K562 (cell line): Measurements from ENCODE around the gene ANKH. TPM values are rescaled to one million over a fixed set of nuclear protein-coding genes. Genes with fewer than 3 reads are reported as not detected.

Experiments
- CREB5 ChIP-seq: fragments of 250-450 bp; sonication (Bioruptor Pico); IDR thresholded peaks from 2 replicates; pipeline ENCODE4 v1.5.0; 2020; ENCODE audit warnings: mild to moderate bottlenecking
- USF1 ChIP-seq: sonication (generic); formaldehyde crosslinking; IDR thresholded peaks from 2 replicates; pipeline ENCODE4 v1.9.0; 2022; ENCODE audit warnings: mild to moderate bottlenecking, missing genetic modification reagents
- ZBTB40 ChIP-seq, 2 experiments: fragments of 450-650 bp in 1 of 2; sonication (generic) in 1 of 2; formaldehyde crosslinking in 1 of 2; IDR thresholded peaks; 2 replicates each; pipeline versions ENCODE4 v1.7.1 to v1.9.0; 2016 to 2022; ENCODE audit warnings: inconsistent platforms in 1 of 2, mild to moderate bottlenecking in 1 of 2, missing genetic modification reagents in 1 of 2
- ZFX ChIP-seq: sonication (generic); formaldehyde crosslinking; IDR thresholded peaks from 2 replicates; pipeline ENCODE4 v1.8.0; 2022; ENCODE audit warnings: mild to moderate bottlenecking, missing genetic modification reagents, moderate library complexity
- ZNF239 ChIP-seq: fragments of 250-450 bp; sonication (Bioruptor Pico); IDR thresholded peaks from 2 replicates; pipeline ENCODE4 v1.4.0; 2020; ENCODE audit warnings: mild to moderate bottlenecking
- polyA plus RNA-seq, 8 experiments: library from polyadenylated mRNA; depleted of rRNA in 4 of 8; stranded (reverse) in 5 of 8; unstranded in 3 of 8; fragments of >200 nt; fragmentation: Nextera tagmentation in 2 of 8; fragmentation: Illumina TruSeq in 1 of 8; extraction: Ambion mirVana in 2 of 8; extraction: Trizol in 1 of 8; gene quantifications; 2 replicates each; pipeline versions ENCODE4 v1.2.1 to v1.2.3, GENCODE V29; 2011 to 2014; ENCODE audit warnings: inconsistent platforms in 1 of 8, missing spikeins in 1 of 8
- total RNA-seq, 7 experiments: library from RNA; depleted of rRNA in 6 of 7; stranded (reverse); fragments of >200 nt in 6 of 7; fragmentation: Illumina TruSeq in 2 of 7; extraction: Trizol in 2 of 7; gene quantifications; 2 replicates each; pipeline versions ENCODE4 v1.2.1 to v1.2.3, GENCODE V29; 2011 to 2021; ENCODE audit warnings: low replicate concordance in 1 of 7

ANKH gene
- total and polyA plus RNA-seq, 9 of the 15 experiments (the other 6 are each of a cell fraction or from before 2014, with no cell fraction given), result 0.79 to 12.2 (median 4.5) TPM

- no peak for TF ChIP-seq ZBTB40 (IDR thresholded peaks at IDR 0.05)
- no peak for TF ChIP-seq ZBTB40 (CRISPR knock-in tag; IDR thresholded peaks at IDR 0.05)
- TF ChIP-seq CREB5 (CRISPR knock-in tag), result no peak
- TF ChIP-seq ZNF239 (CRISPR knock-in tag), result no peak
- no peak for TF ChIP-seq ZFX (CRISPR knock-in tag)
- TF ChIP-seq USF1 (CRISPR knock-in tag), result peak; percentile 84
These were observed 44.9 kb downstream of the ANKH start (continued) for GRCh38 chr5:14826714-14827113.
